ENCODE results near the gene ASZ1. TPM values are rescaled to one million over a fixed set of nuclear protein-coding genes. Genes with fewer than 3 reads are reported as not detected.

Gene ASZ1
- polyA plus RNA-seq, 4 donors = 0.06 TPM; not detected in 2

GRCh38 chr7:117402109-117402508 lies 25.2 kb downstream of the ASZ1 start:
- DNase-seq (ENCODE audit: low read depth in 4 of 4, low spot score in 2 of 4) = no peak

DNA sequence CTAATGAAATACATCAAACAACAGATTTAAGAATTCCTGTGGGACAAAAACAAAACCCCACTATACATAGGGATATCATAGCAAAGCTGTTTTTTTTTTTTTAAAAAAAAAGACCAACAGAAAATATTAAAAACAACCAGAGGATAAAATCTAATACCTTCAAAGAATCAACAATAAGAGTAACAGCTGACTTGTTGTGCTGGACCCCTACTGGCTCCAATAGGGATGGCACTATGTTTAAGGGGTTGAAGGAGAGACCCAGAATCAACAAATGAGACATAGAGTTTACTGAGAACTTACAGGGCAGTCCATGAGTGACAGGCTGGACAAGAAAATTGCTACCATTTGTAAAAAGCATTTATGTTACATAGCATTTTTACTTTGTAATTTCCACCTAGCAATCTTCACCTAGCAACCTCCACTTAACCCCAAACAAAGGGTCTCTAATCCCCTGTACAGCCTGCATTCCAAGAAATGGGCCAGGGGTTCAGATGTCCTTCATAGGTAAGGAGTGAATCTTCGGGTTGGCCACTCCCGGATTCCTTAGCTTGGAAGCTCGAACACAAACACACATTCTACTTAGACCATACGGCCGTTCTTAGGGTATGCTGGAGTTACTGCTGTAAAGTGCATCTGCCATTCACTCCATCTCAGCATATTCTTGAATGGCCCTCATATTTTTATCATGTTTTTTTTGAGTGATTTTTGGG lies 25.8 kb downstream of the ASZ1 start:
- no peak for DNase-seq (ENCODE audit: low read depth in 4 of 4, low spot score in 2 of 4)

DNA sequence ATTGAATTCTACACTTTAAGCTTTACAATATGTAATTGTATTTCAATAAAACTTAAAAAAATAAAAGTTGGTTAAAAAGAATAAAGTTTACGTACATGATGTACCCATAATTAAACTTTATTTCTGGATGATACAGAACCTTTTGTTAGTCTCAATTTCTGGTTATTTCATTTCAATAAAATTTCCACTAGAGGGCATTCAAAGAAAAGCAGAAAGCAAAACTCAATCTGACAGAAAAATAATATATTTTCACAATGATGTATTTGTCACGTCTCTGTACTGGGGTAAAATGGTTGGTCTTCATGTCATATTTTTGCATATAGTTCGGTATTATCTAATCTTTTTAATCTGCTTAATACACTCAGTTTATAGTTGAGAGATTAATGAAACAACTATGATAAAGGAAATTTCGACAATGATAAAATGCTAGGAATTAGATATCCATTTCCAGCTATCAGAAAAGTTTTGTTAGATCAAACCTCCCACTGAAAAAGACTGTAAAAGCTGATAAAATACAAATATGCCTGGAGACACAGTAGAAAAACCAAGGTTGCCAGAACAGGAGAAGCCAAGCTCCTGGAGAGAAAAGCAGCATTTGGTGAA lies 27.4 kb downstream of the ASZ1 start:
- DNase-seq (ENCODE audit: low read depth in 4 of 4, low spot score in 2 of 4) = no peak

DNA sequence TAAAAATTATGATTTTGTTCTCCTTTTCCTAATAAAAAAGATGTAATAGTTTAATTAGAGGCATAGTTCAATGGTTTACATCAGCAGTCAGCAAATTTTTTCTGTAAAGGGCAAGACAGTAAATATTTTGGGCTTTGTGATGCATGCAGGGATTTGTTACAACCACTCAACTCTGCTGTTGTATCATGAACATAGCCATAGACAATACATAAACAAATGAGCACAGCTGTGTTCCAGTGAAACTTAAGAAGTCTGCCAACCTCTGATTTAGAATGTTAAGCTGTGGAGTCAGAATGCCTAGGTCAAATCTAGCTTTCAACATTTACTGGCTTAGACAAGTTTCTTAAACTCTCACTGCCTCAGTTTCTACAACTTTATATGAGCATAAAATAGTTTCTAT lies 31.6 kb downstream of the ASZ1 start:
- no peak for DNase-seq (ENCODE audit: low read depth in 4 of 4, low spot score in 2 of 4)

DNA sequence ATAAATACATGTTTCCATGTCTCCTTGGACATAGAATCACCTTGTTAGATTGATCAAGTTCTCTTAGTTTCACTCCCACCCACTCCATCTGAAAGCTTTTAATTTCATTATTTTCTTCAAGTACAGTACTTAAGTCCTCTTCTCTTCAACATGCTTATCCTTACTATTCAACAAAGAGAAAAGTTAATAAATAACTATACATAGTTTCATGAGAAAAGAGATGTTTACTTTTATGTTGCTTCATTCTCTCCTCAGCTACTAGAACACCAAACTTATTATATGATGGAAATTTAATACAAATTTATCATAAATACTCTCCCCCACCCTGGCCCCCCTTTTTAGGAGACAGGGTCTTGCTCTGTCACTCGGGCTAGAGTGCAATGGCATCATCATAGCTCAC lies 33.5 kb downstream of the ASZ1 start:
- DNase-seq (ENCODE audit: low read depth in 4 of 4, low spot score in 2 of 4) = no peak

- no peak for DNase-seq (ENCODE audit: low read depth in 4 of 4, low spot score in 2 of 4)
Observed at GRCh38 chr7:117389871-117390270, 37.4 kb downstream of the ASZ1 start.

GRCh38 chr7:117386110-117386706 lies 41.1 kb downstream of the ASZ1 start:
- no peak for DNase-seq (ENCODE audit: low read depth in 4 of 4, low spot score in 2 of 4)

- DNase-seq (ENCODE audit: low read depth in 4 of 4, low spot score in 2 of 4) = no peak
Observed at GRCh38 chr7:117385363-117386109, 41.8 kb downstream of the ASZ1 start.

GRCh38 chr7:117384688-117385362 lies 42.5 kb downstream of the ASZ1 start:
- no peak for DNase-seq (ENCODE audit: low read depth in 4 of 4, low spot score in 2 of 4)

DNA sequence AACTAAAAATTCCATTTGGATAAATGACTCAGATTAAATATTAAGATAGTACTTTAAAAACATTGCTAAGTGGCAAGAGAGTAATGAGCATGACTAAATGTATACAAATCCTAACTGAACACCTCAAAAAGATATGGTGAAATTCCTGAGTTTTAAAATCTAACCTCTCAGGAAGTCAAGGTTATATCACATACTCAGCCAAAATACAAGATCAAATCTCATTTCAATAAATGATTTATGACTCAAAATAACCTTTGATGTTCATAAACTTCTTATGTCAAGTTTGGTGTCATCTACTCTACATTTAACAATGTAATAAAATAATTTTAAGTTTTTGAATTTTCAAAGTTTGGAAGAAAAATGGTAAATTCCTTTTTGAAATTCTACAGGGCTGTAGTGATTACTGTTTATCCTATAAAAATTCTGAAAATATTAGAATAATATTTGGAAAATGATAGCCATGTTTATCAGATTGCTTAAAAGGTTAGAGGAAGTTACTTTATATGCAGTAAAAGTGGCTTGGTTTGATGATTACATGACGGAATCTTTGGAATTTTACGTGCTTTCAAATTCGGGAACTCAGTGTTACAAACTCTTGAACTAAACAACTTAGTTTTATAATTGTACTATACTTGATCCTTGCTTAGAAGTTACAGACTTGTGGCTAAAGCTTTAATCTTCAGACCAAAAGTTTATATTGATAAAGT lies 43.7 kb downstream of the ASZ1 start:
- no peak for DNase-seq (ENCODE audit: low read depth in 4 of 4, low spot score in 2 of 4)

DNA sequence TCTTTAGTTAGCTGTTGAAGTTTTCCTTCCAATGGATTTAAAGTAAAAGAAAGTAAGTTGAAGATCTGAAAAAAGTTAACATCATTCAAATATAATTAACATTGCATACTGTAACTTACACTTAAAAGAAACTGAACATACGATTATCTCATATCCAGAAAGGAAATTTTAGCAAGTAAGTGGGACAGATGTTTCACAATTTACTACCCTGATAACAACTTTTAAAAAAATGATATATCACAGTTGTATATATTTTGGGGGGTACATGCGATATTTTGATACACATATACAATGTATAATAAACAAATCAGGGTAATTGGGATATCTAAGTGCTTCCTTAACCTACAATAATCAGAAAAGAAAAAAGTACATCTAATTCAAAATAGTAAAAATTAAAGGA lies 44.2 kb downstream of the ASZ1 start:
- DNase-seq (ENCODE audit: low read depth in 4 of 4, low spot score in 2 of 4) = no peak

DNA sequence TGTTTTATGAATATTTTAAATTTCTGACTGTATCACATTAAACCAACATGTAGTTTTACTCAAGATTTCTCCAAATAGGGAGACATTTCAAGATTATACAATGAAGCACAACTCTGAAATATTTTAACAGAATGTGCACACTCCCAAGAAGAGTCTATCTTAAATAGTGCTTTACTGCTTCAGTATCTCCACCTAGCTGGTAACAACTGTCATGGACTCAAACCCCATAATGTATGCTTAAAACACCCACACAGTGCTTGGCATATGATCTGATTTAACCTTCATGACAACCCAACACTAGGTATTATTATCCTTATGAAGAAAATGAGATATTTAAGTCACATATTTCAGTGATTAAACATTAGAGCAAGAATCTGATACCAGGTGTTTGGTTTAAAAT lies 45.9 kb downstream of the ASZ1 start:
- DNase-seq (ENCODE audit: low read depth in 4 of 4, low spot score in 2 of 4) = no peak

- no peak for DNase-seq (ENCODE audit: low read depth in 4 of 4, low spot score in 2 of 4)
Observed at GRCh38 chr7:117375380-117375779, 51.9 kb downstream of the ASZ1 start.

GRCh38 chr7:117372073-117372472 lies 55.2 kb downstream of the ASZ1 start:
- DNase-seq (ENCODE audit: low read depth in 4 of 4, low spot score in 2 of 4) = no peak

GRCh38 chr7:117364339-117365080 lies 62.8 kb downstream of the ASZ1 start:
- DNase-seq (ENCODE audit: low read depth in 4 of 4, low spot score in 2 of 4) = no peak

DNA sequence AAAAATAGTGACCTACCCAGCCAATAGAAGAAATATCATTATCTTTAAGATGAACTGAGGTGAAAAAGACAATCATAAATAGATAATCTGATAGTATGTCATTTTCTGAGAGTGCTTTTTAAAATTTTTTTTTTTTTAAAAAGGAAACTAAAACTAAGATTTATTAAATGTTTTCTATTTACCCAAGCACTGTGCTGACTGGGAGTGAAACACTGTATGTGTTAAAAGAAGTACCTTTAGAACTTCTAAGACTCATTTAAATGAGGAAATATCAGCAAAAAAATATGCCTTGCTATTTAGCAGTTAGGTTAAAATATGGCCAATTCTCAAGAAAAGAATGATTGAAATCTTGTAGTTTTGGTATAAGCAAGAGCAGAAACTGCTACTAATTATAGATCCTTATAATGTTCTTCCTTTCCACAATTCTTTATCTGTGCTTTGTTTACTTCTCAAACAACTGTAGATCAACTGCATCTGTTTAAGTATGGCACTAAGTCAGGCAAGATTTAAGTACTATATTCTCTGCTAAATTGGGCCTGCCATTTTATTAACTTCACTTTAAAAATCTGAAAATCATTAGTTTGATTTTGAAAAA lies 64.9 kb downstream of the ASZ1 start:
- no peak for DNase-seq (ENCODE audit: low read depth in 4 of 4, low spot score in 2 of 4)

- DNase-seq (ENCODE audit: low read depth in 4 of 4, low spot score in 2 of 4) = no peak
Observed at GRCh38 chr7:117350027-117350426, 77.3 kb downstream of the ASZ1 start.

DNA sequence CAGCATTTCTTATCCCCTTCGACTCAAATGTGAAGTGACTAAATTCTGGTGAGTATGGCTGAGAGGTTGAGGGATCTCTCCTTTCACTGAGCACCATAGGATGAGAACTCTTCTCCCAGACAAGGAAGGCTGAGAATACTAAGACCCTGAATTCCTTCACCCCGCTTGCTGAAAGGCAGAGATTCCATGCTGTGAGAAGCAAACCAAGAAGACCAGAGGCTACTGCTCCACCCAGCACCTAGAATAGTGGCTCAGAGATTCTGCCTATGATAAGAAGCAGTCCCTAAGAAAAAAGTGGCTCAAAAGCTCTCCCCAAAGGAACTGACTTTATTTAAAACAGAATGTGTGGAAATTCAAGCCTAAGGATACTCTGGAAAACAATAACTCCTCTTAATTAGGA lies 77.7 kb downstream of the ASZ1 start:
- DNase-seq (ENCODE audit: low read depth in 4 of 4, low spot score in 2 of 4) = no peak

DNA sequence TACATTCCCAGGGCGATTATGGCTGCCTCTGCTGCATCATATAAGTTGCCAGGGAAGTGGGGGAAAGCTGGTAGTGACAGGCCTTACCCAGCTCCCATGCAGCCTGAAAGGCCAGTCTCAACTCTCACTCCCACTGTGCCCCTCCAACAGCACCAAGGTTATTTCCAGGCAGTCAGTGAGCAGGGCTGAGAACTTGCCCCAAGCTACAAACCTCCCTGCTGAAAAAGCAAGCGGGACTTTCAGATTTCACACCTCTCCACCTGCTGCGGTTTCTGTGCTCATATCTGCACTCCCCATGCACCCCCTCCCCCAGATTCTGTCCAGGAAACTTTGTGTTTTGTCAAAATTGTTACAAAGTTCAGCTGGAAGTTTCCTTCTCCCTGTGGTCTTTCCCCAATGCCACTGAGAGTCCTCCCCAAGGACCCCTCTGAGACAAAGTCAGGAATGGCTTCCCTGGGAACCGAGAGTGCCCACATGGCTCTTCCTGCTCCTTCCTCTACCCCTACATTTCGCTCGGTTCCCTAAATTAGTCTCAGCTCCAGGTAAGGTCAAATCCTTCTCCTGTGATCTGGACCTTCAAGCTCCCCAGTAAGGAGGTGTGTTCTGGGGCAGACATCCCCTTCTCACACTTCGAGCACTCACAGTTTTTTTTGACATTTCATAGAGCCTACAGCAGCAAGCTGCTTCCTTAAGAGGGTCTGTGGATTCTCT lies 79.2 kb downstream of the ASZ1 start:
- DNase-seq (ENCODE audit: low read depth in 4 of 4, low spot score in 2 of 4) = no peak

All from left renal cortex interstitium (tissue), 4 donors.